ENCODE measurements around the gene CCL8. TPM values are rescaled to one million over a fixed set of nuclear protein-coding genes. Genes with fewer than 3 reads are reported as not detected.

CCL8 gene
- total and polyA plus RNA-seq, 7 donors = 1.6 to 12.5 (median 4.5) TPM; not detected in 3

GRCh38 chr17:34351096-34351495 is 31.9 kb downstream of the CCL8 start:
- WGBS, 2 donors = 81% methylated on average over 1 of the region's 1 CpG
- H3K9me3 ChIP-seq = no peaks in the 10 kb centered on the region
- intact Hi-C loops (cut with DNase I) = loop anchor here (10.0 kb wide), 1 partner anchor 66 kb away; the partner anchor contains the start of gene CCL11
- H3K4me3 ChIP-seq = no peak overlapping the region
- no peak for DNase-seq
- H3K27ac ChIP-seq = no peak overlapping the region
- no peaks in the 10 kb centered on the region for H3K4me1 ChIP-seq
- no peaks in the 10 kb centered on the region for H3K36me3 ChIP-seq
- no peaks in the 10 kb centered on the region for H3K27me3 ChIP-seq
- TF ChIP-seq EP300 (IDR thresholded peaks at IDR 0.05) (no peak), CTCF (IDR thresholded peaks at IDR 0.05) (no peak), POLR2AphosphoS5 (IDR thresholded peaks at IDR 0.05) (no peak), POLR2A (IDR thresholded peaks at IDR 0.05) (no peak)

DNA sequence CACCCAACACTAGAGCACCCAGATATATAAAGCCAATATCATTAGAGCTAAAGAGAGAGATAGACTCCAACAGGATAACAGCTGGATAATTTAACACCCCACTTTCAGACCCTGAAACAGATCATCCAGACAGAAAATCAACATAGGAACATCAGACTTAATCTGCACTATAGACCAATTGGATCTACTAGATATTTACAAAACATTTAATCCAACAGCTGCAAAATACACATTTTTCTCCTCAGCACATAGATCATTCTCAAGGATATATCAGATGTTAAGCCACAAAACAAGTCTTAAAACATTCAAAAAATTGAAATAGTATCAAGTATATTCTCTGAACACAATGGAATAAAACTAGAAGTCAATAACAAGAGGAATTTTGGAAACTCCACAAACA is 33.0 kb downstream of the CCL8 start:
- H3K27ac ChIP-seq = no peak overlapping the region
- no peaks in the 10 kb centered on the region for H3K4me1 ChIP-seq
- no peak for DNase-seq
- no peaks in the 10 kb centered on the region for H3K27me3 ChIP-seq
- no peak overlapping the region for H3K4me3 ChIP-seq
- no peaks in the 10 kb centered on the region for H3K9me3 ChIP-seq
- TF ChIP-seq POLR2AphosphoS5 (IDR thresholded peaks at IDR 0.05) = no peak
- no peak for TF ChIP-seq POLR2A (IDR thresholded peaks at IDR 0.05)
- no peak for TF ChIP-seq EP300 (IDR thresholded peaks at IDR 0.05)
- no peak for TF ChIP-seq CTCF (IDR thresholded peaks at IDR 0.05)
- intact Hi-C loops (cut with DNase I) = loop anchor here (10.0 kb wide), 1 partner anchor 67 kb away; the partner anchor contains the start of gene CCL11
- H3K36me3 ChIP-seq = no peaks in the 10 kb centered on the region

- no peak for DNase-seq
- no peaks in the 10 kb centered on the region for H3K4me1 ChIP-seq
- intact Hi-C loops (cut with DNase I) = loop anchor here (10.0 kb wide), 1 partner anchor 70 kb away; the partner anchor contains the start of gene CCL11
- H3K27ac ChIP-seq = no peak overlapping the region
- H3K36me3 ChIP-seq = no peaks in the 10 kb centered on the region
- H3K4me3 ChIP-seq = no peak overlapping the region
- TF ChIP-seq POLR2A (IDR thresholded peaks at IDR 0.05) = no peak
- no peak for TF ChIP-seq POLR2AphosphoS5 (IDR thresholded peaks at IDR 0.05)
- TF ChIP-seq EP300 (IDR thresholded peaks at IDR 0.05) = no peak
- no peak for TF ChIP-seq CTCF (IDR thresholded peaks at IDR 0.05)
- H3K9me3 ChIP-seq = no peaks in the 10 kb centered on the region
- H3K27me3 ChIP-seq = no peaks in the 10 kb centered on the region
These were observed 35.4 kb downstream of the CCL8 start for GRCh38 chr17:34354637-34355036.

DNA sequence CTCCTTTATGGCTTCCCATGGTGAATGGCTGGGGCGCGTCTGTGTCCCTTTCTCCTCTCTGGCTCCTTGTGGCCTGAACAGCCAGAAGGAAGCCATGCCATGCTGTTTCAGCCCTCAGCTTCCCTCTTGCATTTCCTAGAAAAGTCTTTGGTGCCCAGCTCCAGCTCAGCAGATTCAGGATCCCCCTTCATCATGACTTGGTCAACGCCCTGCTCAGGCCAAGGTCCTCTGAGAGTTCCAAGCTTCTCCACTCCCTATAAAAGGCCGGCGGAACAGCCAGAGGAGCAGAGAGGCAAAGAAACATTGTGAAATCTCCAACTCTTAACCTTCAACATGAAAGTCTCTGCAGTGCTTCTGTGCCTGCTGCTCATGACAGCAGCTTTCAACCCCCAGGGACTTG is 37.0 kb downstream of the CCL8 start, which contains the start of gene CCL13:
TSS of gene CCL13 (plus strand) at position 287 of the 400 bp plus-strand sequence. CDS start at position 334, 47 bp downstream.
- H3K27ac ChIP-seq = no peak within 1 kb of the TSS
- no peak within 1 kb of the TSS for H3K4me3 ChIP-seq
- intact Hi-C loops (cut with DNase I) = loop anchor here (10.0 kb wide), 1 partner anchor 71 kb away; the partner anchor contains the start of gene CCL11
- no peaks in the 10 kb centered on the region for H3K4me1 ChIP-seq
- no peaks in the 10 kb centered on the region for H3K9me3 ChIP-seq
- no peaks in the 10 kb centered on the region for H3K36me3 ChIP-seq
- TF ChIP-seq POLR2A (IDR thresholded peaks at IDR 0.05) (no peak), EP300 (IDR thresholded peaks at IDR 0.05) (no peak), POLR2AphosphoS5 (IDR thresholded peaks at IDR 0.05) (no peak), CTCF (IDR thresholded peaks at IDR 0.05) (no peak)
- no peak for DNase-seq
- 85 to 92% methylated on average over 5 of the region's 5 CpGs for WGBS, 2 donors
- H3K27me3 ChIP-seq = no peaks in the 10 kb centered on the region

DNA sequence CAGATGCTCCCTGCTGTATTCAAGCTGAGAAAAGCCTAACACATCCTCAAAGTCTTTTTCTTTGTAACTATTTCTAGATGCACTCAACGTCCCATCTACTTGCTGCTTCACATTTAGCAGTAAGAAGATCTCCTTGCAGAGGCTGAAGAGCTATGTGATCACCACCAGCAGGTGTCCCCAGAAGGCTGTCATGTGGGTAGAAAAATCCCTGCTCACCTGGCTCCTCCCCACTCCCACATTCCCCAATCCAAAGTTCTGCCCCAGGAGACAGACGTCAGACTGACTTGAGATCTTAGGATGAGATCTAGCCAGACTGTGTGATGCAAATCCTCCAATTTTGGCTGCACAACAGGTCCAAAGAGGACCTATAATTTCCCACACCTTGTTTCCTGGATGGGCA is 38.2 kb downstream of the CCL8 start:
- no peaks in the 10 kb centered on the region for H3K9me3 ChIP-seq
- no peaks in the 10 kb centered on the region for H3K36me3 ChIP-seq
- no peak overlapping the region for H3K27ac ChIP-seq
- WGBS, 2 donors = 44 to 77% methylated on average over 2 of the region's 2 CpGs
- DNase-seq = no peak
- no peak overlapping the region for H3K4me3 ChIP-seq
- intact Hi-C loops (cut with DNase I) = loop anchor here (10.0 kb wide), 1 partner anchor 73 kb away; the partner anchor contains the start of gene CCL11
- no peak for TF ChIP-seq POLR2A (IDR thresholded peaks at IDR 0.05)
- TF ChIP-seq EP300 (IDR thresholded peaks at IDR 0.05) = no peak
- no peak for TF ChIP-seq CTCF (IDR thresholded peaks at IDR 0.05)
- TF ChIP-seq POLR2AphosphoS5 (IDR thresholded peaks at IDR 0.05) = no peak
- H3K4me1 ChIP-seq = no peaks in the 10 kb centered on the region
- H3K27me3 ChIP-seq = no peaks in the 10 kb centered on the region

Measured in sigmoid colon (tissue), 7 donors.